Measurements from ENCODE around the gene PLA2G4A.
"Not testable (repeated sequence)": the region's sequence is repeated elsewhere in the genome, so short reads cannot be mapped to it uniquely, and the experiment has no call there.

PLA2G4A gene

DNA sequence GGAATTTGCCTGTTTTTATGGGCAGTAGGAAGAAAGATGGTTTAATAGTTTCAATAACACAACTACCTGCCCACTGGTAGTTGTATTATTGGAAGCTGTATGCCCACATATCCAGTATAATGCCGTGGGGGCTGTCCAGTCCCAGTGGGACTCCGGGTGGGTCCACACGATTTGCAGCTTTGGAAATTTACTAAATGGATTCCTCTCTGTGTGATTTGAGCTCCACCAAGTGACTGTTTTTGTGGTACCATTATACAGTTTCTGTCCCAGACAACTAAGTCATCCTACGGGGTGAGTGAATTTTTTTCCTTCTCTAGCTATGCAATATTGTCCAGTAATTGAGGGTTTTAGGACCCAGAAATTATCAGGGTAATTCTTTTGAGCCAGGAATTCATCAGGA, 86.8 kb downstream of the PLA2G4A start:
- TF ChIP-seq, protein P1, sequence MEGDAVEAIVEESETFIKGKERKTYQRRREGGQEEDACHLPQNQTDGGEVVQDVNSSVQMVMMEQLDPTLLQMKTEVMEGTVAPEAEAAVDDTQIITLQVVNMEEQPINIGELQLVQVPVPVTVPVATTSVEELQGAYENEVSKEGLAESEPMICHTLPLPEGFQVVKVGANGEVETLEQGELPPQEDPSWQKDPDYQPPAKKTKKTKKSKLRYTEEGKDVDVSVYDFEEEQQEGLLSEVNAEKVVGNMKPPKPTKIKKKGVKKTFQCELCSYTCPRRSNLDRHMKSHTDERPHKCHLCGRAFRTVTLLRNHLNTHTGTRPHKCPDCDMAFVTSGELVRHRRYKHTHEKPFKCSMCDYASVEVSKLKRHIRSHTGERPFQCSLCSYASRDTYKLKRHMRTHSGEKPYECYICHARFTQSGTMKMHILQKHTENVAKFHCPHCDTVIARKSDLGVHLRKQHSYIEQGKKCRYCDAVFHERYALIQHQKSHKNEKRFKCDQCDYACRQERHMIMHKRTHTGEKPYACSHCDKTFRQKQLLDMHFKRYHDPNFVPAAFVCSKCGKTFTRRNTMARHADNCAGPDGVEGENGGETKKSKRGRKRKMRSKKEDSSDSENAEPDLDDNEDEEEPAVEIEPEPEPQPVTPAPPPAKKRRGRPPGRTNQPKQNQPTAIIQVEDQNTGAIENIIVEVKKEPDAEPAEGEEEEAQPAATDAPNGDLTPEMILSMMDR (IDR thresholded peaks at IDR 0.05; ENCODE audit: extremely low read depth, missing control alignments) = no peak
- no peak for DNase-seq (ENCODE audit: low spot score)

DNA sequence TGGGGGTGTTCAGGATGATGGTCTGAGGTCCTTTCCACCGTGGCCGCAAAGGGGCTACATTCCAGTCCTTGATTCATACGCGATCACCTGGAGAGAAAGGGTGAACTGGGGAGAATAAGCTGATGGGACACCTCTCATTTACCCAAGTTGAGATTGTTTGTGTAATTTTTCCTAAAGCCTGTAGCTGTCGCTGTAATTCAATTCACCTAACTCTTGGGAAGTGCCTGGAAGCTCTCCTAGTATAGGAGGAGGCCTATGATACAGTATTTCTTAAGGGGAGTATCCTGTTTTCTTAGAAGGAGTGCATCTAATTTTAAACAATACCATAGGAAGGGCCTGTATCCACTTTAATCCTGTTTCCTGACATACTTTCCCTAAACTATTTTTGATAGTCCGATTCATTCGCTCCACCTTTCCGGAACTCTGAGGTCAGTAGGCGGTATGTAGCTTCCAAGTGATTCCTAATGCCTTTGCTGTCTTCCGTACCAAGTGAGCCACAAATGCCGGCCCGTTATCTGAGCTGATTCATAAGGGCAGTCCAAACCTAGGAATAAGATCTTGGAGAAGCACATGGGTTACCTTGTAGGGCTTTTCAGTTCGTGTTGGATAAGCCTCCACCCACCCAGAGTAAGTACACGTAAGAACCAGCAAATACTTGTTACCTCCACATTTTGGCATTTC, 88.5 kb downstream of the PLA2G4A start:
- not testable (repeated sequence) for DNase-seq (ENCODE audit: low spot score)

DNA sequence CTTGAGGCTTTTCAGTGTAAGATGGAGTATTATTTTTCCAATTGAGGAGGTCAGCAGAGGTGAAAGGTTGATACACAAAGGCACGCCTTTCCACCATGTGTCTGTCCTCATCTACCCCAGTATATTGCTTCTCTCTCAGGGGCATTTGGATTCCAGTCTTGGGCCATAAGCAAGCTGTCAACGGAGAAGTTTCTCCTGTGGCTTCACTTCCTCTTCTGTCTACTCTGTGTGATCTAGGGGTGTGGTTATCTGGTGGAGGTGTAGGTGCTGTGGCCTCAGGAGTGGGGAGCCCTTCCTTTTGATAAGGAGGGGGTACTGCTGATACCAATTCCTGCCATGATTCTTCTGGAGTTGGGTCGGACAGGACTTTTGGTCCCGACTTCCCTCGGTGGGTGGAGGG, 92.6 kb downstream of the PLA2G4A start:
- peak; percentile 6 for DNase-seq (ENCODE audit: low spot score)

DNA sequence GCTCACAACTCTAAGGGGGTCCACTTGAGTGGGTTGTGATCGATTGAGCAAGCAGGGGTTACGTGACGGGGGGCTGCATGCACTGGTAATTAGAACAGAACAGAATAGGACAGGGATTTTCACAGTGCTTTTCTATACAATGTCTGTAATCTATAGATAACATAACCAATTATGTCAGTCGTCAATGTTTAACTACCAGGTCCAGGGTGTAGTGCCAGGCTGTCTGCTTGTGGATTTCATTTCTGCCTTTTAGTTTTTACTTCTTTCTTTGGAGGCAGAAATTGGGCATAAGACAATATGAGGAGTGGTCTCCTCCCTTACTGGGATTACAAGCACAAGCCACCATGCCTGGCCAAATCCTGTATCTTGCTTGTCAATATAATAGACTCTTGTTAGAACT, 94.1 kb downstream of the PLA2G4A start:
- not testable (repeated sequence) for DNase-seq (ENCODE audit: low spot score)

DNA sequence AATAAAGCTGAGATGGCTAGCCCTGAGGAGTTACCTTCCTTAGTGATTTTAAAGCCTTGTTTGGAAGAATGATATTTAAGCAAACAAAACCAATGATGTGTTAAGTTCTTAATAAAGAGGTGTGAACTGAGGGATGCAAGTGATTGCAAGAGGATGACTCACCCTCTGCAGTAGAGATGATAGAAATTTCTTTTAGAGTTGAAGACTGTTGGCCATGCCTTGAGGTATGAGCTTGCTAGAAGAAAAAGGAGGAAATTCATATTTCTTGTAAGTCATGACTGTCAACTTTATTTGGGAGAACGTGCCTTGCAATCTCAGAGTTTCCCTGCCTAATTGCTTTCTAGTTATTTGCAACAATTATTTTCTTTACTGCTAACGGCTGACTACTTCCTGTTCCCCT, 94.7 kb downstream of the PLA2G4A start:
- TF ChIP-seq, protein P1 (IDR thresholded peaks at IDR 0.05; ENCODE audit: extremely low read depth, missing control alignments) = no peak
- DNase-seq (ENCODE audit: low spot score) = no peak

DNA sequence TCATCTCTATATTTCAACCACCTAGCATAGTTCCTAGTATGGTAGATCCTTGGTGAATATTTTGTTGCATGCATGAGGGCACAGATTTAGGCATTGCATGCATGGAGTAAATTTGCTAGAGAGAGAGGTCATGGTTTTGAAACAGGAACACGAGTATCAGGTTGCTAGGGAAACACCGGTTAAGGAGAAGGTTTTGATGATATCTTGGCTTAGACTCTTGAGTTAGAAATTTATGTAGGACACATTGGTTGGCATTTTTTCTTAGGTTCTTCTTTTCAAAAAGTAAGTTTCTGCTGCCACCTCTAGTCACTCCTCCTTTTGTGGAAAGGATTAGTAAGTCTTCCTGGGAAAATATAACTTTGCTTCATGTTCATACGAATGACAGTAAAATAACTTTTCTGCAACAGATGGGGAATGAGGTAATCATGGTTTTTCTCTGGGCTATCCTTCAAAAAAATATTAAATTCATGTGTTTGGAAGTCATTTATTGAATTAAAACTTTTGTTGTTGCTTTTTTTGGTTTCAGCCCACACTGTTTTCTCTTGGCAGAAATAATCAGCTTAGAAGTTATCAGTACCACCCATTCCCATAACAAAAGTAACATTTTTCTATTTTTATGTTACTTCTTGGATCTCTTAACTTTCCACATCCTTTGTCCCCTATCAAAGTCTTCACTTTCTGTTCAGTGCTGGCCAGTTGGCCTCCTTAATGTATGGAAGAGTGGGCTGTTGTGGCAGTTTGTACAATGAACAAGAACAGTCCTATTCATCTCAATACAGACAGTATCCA, 97.3 kb downstream of the PLA2G4A start:
- TF ChIP-seq, protein P1 (IDR thresholded peaks at IDR 0.05; ENCODE audit: extremely low read depth, missing control alignments) = no peak
- DNase-seq (ENCODE audit: low spot score) = no peak

DNA sequence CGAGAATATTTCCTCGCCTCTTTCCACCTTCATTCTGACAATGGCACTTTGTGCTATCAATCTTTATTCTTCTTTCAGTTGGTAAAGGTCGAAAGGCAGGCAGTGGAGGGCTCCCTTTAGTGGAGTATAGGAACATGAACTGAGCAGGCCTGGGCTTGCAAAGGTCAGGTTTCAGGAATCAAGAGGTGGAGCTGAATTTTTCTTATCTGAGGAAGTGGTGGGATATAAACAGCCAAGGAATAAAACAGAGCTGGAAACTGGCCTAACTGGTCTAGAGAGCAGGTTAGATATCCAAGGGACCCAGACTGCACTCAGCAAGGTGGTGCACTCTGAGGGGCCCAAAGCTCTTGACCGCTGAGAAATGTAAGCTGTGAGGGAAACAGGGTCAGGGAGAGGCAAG, 99.1 kb downstream of the PLA2G4A start:
- no peak for DNase-seq (ENCODE audit: low spot score)
- TF ChIP-seq, protein P1 (IDR thresholded peaks at IDR 0.05; ENCODE audit: extremely low read depth, missing control alignments) = no peak

DNA sequence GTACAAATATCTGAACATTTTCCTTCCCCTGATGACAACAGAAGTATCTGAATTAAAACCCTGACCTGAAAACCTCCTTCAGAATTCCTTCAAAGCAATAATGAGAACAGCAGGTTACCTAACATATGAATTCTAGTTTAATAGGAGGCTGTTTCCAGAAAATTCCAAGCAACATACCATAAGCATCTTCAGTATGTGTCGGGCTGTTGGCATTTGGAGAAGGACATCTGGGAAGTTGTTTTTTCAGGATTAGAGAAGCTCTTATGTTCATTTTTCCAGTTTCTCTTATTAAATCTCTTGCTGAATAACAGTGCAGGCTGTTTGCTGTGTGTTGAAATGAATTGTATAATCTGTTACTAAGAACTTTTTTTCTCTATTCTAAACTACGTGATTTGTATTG, 101.5 kb downstream of the PLA2G4A start:
- no peak for DNase-seq (ENCODE audit: low spot score)
- TF ChIP-seq, protein P1 (IDR thresholded peaks at IDR 0.05; ENCODE audit: extremely low read depth, missing control alignments) = no peak

DNA sequence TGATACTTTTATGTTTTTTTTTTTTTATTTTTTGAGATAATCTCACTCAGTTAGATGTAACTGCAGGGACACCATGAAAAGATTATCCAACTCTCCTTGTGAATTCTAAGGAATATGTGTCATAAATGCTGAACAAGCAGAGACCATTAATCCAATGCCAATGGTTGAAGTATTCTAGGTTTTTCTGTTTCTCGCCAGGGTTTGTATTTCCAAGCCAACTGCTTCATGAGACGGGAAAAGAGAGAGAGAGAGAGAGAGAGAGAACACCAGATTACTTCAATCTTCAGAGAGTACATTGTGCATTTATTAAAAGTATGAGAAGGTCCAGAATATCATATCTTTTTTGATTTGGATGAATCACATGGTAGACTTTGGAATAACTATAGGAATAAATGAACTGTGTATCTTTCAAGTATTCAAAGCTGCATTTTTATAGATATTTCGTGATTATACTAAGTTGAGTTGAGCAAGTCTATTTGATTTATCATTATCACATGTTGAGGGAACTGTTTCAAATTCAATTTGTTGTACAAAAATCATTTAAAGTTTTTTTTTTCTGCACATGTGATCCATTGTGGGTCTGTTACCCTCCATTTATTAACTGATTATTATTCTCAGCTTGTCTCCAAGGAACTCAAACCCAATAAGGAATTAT, 108.4 kb downstream of the PLA2G4A start:
- DNase-seq (ENCODE audit: low spot score) = no peak
- TF ChIP-seq, protein P1 (IDR thresholded peaks at IDR 0.05; ENCODE audit: extremely low read depth, missing control alignments) = no peak

All from GM20000 (cell line).